ENCODE data around the gene KCNS1.

DNA sequence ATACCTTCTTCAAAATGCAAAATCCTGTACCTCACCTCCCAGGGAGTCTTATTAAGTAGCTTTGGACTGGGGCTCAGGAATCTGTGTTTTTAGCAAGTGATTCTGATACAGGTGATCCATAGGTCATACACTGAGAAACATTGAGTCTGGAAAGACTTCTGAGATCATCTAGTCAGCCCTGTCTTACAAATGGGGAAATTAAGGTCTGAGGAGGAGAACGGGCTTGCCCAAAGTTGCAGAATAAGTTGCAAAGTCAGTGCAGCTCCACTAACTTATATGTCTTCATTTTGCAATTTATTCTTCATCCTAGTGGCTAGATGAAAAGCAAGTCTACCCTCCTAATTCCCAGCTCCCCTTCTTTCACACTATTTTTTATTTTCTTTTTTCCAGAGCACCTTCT lies 28.9 kb downstream of the KCNS1 start:
- TF ChIP-seq, protein P1, sequence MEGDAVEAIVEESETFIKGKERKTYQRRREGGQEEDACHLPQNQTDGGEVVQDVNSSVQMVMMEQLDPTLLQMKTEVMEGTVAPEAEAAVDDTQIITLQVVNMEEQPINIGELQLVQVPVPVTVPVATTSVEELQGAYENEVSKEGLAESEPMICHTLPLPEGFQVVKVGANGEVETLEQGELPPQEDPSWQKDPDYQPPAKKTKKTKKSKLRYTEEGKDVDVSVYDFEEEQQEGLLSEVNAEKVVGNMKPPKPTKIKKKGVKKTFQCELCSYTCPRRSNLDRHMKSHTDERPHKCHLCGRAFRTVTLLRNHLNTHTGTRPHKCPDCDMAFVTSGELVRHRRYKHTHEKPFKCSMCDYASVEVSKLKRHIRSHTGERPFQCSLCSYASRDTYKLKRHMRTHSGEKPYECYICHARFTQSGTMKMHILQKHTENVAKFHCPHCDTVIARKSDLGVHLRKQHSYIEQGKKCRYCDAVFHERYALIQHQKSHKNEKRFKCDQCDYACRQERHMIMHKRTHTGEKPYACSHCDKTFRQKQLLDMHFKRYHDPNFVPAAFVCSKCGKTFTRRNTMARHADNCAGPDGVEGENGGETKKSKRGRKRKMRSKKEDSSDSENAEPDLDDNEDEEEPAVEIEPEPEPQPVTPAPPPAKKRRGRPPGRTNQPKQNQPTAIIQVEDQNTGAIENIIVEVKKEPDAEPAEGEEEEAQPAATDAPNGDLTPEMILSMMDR (IDR thresholded peaks at IDR 0.05), result no peak
- TF ChIP-seq POLR2A (IDR thresholded peaks at IDR 0.05), result no peak

All from body of pancreas (tissue), 4 donors.